Mucosa of descending colon (tissue), 3 donors: ENCODE measurements around the gene RFX5. TPM values are rescaled to one million over a fixed set of nuclear protein-coding genes. Genes with fewer than 3 reads are reported as not detected.

ENCODE experiments used
- ATAC-seq: fragments of 200-7000 bp; cut with Tn5 transposase; one replicate; pipeline ENCODE4 v1.9.1; 2020; ENCODE audit warnings: mild to moderate bottlenecking, moderate library complexity
- DNase-seq, 3 donors: peaks; one replicate each; pipeline ENCODE4 v3.0.0-alpha.2; 2020
- H3K36me3 ChIP-seq: fragments of 200-600 bp; one replicate; pipeline ENCODE4 v1.8.0; 2021; ENCODE audit warnings: low read depth, mild to moderate bottlenecking
- H3K4me1 ChIP-seq: fragments of 200-600 bp; one replicate; pipeline ENCODE4 v1.8.0; 2021; ENCODE audit warnings: low read depth, mild to moderate bottlenecking
- H3K4me3 ChIP-seq: fragments of 200-600 bp; one replicate; pipeline ENCODE4 v1.8.0; 2021; ENCODE audit warnings: mild to moderate bottlenecking
- H3K9me3 ChIP-seq: fragments of 200-600 bp; one replicate; pipeline ENCODE4 v1.8.0; 2021; ENCODE audit warnings: mild to moderate bottlenecking
- CTCF ChIP-seq: fragments of 200-600 bp; IDR thresholded peaks from one replicate; pipeline ENCODE4 v1.8.0; 2022; ENCODE audit warnings: antibody characterized with exemption, mild to moderate bottlenecking
- intact Hi-C, 2 donors: fragments of 100-400 bp; cut with DNase I in 1 of 2; cut with micrococcal nuclease in 1 of 2; formaldehyde crosslinking; loops; one replicate each; pipeline versions ENCODE4 v1.11.0 to v1.11.1; 2022; cut with DNase I, micrococcal nuclease
- total RNA-seq, 3 donors: library from RNA; stranded (reverse); fragmentation: NEBNext Ultra II Directional in 2 of 3; extraction: Animal tissue kit (Norgen Biotek cat#: 25700) in 2 of 3; gene quantifications; one replicate each; pipeline versions ENCODE4 v1.2.1 to v1.2.4, GENCODE V29; 2021 to 2023
- donor health status: DM: no; HTN: no; CAD: no; lungs with moderate emphysema.
- donor health status: DM: no; HTN: no; CAD: no.
- donor health status: DM: no; HTN: yes; CAD: no.

Gene RFX5
- total RNA-seq, 3 donors from 2014 or later: 20.5 to 45.3 (median 31.8) TPM

- Histone ChIP-seq H3K9me3 (no peaks in the 10 kb centered on the region), H3K4me3 (no peak overlapping the region), H3K36me3 (no peaks in the 10 kb centered on the region), H3K4me1 (peaks cover 4% of the 10 kb centered on the region)
- no peak for TF ChIP-seq CTCF
- intact Hi-C loops: loop anchor here in 1 of 2 donors (5.0 kb wide), 1 partner anchor 40 kb away; no protein-coding TSS in a partner anchor
- DNase-seq (no peak), ATAC-seq (peak; percentile 18)
These were observed 5.0 kb downstream of the RFX5 start for GRCh38 chr1:151342021-151342420.

GRCh38 chr1:151340870-151341754 is 5.9 kb downstream of the RFX5 start:
- ATAC-seq: peak; percentile 93
- Histone ChIP-seq H3K4me3 (no peak overlapping the region), H3K9me3 (no peaks in the 10 kb centered on the region), H3K36me3 (no peaks in the 10 kb centered on the region), H3K4me1 (peaks cover under 1% of the 10 kb centered on the region)
- peak; percentile 41 for TF ChIP-seq CTCF
- intact Hi-C loops: loop anchor here in 1 of 2 donors (5.0 kb wide), 1 partner anchor 39 kb away; no protein-coding TSS in a partner anchor
- peak in 1 of 3 donors; percentile 65 for DNase-seq

- no peaks in the 10 kb centered on the region for H3K4me1 ChIP-seq
- TF ChIP-seq CTCF: no peak
- no peak overlapping the region for H3K4me3 ChIP-seq
- no peak for DNase-seq
- no peaks in the 10 kb centered on the region for H3K36me3 ChIP-seq
- H3K9me3 ChIP-seq: no peaks in the 10 kb centered on the region
- intact Hi-C loops: no loop called here
- no peak for ATAC-seq
These were observed 10.5 kb downstream of the RFX5 start for GRCh38 chr1:151336556-151336955.

GRCh38 chr1:151334822-151335221 is 12.2 kb downstream of the RFX5 start:
- intact Hi-C loops: no loop called here

GRCh38 chr1:151327903-151328674 is 19.0 kb downstream of the RFX5 start:
- DNase-seq (peak in 2 of 3 donors; percentile 59 to 61), ATAC-seq (peak; percentile 21)
- Histone ChIP-seq H3K4me3 (peak overlapping the region; percentile 74), H3K9me3 (no peaks in the 10 kb centered on the region), H3K4me1 (peaks cover 17% of the 10 kb centered on the region), H3K36me3 (no peaks in the 10 kb centered on the region)
- no peak for TF ChIP-seq CTCF
- intact Hi-C loops: no loop called here

More at GRCh38 chr1:151334822-151335221, 12.2 kb downstream of the RFX5 start:
- Histone ChIP-seq H3K4me1 (no peaks in the 10 kb centered on the region), H3K9me3 (no peaks in the 10 kb centered on the region), H3K4me3 (no peak overlapping the region), H3K36me3 (no peaks in the 10 kb centered on the region)
- ATAC-seq (no peak), DNase-seq (no peak)
- no peak for TF ChIP-seq CTCF
